ENCODE measurements around the gene KRT27. TPM values are rescaled to one million over a fixed set of nuclear protein-coding genes. Genes with fewer than 3 reads are reported as not detected.

Gene KRT27
- total RNA-seq, 6 experiments from 2014 or later, result not detected

GRCh38 chr17:40727447-40728231 lies 54.7 kb downstream of the KRT27 start:
- no peaks in the 10 kb centered on the region for H3K27me3 ChIP-seq
- H3K36me3 ChIP-seq, result no peaks in the 10 kb centered on the region
- peak in 3 of 4 donors; percentile 61 to 79 (median 69) for ATAC-seq
- H3K4me3 ChIP-seq, result no peak overlapping the region
- intact Hi-C loops (cut with DNase I), result no loop called here
- H3K9me3 ChIP-seq, result no peaks in the 10 kb centered on the region
- no peak for DNase-seq
- H3K27ac ChIP-seq, result peak overlapping the region in 1 of 3 donors; percentile 15
- TF ChIP-seq, protein P1, sequence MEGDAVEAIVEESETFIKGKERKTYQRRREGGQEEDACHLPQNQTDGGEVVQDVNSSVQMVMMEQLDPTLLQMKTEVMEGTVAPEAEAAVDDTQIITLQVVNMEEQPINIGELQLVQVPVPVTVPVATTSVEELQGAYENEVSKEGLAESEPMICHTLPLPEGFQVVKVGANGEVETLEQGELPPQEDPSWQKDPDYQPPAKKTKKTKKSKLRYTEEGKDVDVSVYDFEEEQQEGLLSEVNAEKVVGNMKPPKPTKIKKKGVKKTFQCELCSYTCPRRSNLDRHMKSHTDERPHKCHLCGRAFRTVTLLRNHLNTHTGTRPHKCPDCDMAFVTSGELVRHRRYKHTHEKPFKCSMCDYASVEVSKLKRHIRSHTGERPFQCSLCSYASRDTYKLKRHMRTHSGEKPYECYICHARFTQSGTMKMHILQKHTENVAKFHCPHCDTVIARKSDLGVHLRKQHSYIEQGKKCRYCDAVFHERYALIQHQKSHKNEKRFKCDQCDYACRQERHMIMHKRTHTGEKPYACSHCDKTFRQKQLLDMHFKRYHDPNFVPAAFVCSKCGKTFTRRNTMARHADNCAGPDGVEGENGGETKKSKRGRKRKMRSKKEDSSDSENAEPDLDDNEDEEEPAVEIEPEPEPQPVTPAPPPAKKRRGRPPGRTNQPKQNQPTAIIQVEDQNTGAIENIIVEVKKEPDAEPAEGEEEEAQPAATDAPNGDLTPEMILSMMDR (IDR thresholded peaks at IDR 0.05), result no peak
- no peak for TF ChIP-seq POLR2A (IDR thresholded peaks at IDR 0.05)
- WGBS (ENCODE audit: insufficient coverage, low coverage, low lambda C conversion rate, missing lambda C conversion rate), result 33% methylated on average over 8 of the region's 8 CpGs
- H3K4me1 ChIP-seq, result peaks cover 0 to 7% (median 0%) of the 10 kb centered on the region in 4 donors

DNA sequence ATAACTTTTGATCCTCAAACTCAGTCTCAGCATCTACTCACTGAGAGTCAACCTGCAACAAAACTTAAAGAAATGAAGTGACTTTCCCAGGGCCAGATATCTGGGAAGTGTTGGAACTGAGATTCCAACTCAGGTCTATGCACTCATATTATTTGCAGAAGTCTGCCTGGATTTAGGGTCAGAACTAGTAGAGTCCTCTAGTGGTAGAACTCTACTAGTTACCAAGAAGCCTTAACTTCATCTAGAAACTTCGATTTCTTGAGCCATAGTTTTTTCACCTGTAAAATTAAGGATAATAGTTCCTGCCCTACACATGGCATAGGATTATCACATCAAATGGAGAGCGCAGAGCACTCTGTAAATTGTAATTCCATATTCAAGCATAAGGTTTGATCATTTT lies 55.4 kb downstream of the KRT27 start:
- no peaks in the 10 kb centered on the region for H3K36me3 ChIP-seq
- no peak overlapping the region for H3K4me3 ChIP-seq
- no peak for DNase-seq
- H3K27me3 ChIP-seq, result no peaks in the 10 kb centered on the region
- peak; percentile 76 to 88 (median 82) for ATAC-seq
- no peak overlapping the region for H3K27ac ChIP-seq
- H3K9me3 ChIP-seq, result no peaks in the 10 kb centered on the region
- H3K4me1 ChIP-seq, result peaks cover 0 to 7% (median 0%) of the 10 kb centered on the region in 4 donors
- WGBS (ENCODE audit: insufficient coverage, low coverage, low lambda C conversion rate, missing lambda C conversion rate), result 48% methylated on average over 2 of the region's 2 CpGs
- intact Hi-C loops (cut with DNase I), result no loop called here
- TF ChIP-seq, protein P1 (IDR thresholded peaks at IDR 0.05), result peak; percentile 29 to 58 (median 50)
- no peak for TF ChIP-seq POLR2A (IDR thresholded peaks at IDR 0.05)

Other genes starting within 250 kb of the KRT27 start
- under 1 TPM in 4 of 6 experiments, not detected in 2; 0.12 to 0.58 (median 0.28) TPM for gene CCR7, start 217.1 kb downstream of the KRT27 start, total RNA-seq
- 10 to 100 TPM; 28.8 to 47.1 (median 33.5) TPM for gene SMARCE1, start 134.7 kb downstream of the KRT27 start, total RNA-seq
- gene KRT222, start 117.4 kb downstream of the KRT27 start, total RNA-seq, result 1 to 10 TPM; 1.2 to 3.2 (median 1.9) TPM
- gene KRT24, start 78.8 kb downstream of the KRT27 start, total RNA-seq, result not detected
- gene KRT25, start 27.2 kb downstream of the KRT27 start, total RNA-seq, result not detected
- gene KRT26, start 10.3 kb downstream of the KRT27 start, total RNA-seq, result not detected
- gene KRT28, start 17.4 kb upstream of the KRT27 start, total RNA-seq, result not detected
- 10 to 100 TPM; 11.4 to 20.4 (median 17.4) TPM for gene KRT10, start 40.1 kb upstream of the KRT27 start, total RNA-seq
- gene KRT12, start 84.7 kb upstream of the KRT27 start, total RNA-seq, result not detected
- not detected for gene KRT20, start 102.7 kb upstream of the KRT27 start, total RNA-seq
- gene KRT23, start 155.1 kb upstream of the KRT27 start, total RNA-seq, result 10 to 100 TPM in 2 of 6 experiments, 1 to 10 TPM in 1, under 1 TPM in 1, not detected in 2; 0.49 to 17.6 (median 10.0) TPM
- gene KRT39, start 184.4 kb upstream of the KRT27 start, total RNA-seq, result not detected
- gene KRT40, start 201.8 kb upstream of the KRT27 start, total RNA-seq, result not detected
- not detected for gene KRTAP3-3, start 211.6 kb upstream of the KRT27 start, total RNA-seq
- not detected for gene KRTAP3-2, start 217.4 kb upstream of the KRT27 start, total RNA-seq
- gene KRTAP3-1, start 226.6 kb upstream of the KRT27 start, total RNA-seq, result not detected
- not detected for gene KRTAP1-5, start 244.7 kb upstream of the KRT27 start, total RNA-seq
- not detected for gene KRTAP1-4, start 247.6 kb upstream of the KRT27 start, total RNA-seq

Measured in right lobe of liver (tissue), 6 donors.